ENCODE data around the gene IKZF1. TPM values are rescaled to one million over a fixed set of nuclear protein-coding genes. Genes with fewer than 3 reads are reported as not detected.

The IKZF1 gene
- total RNA-seq, 2 experiments from 2014 or later = 245 to 260 TPM

- ChIA-PET POLR2A (interaction anchor here (0.6 to 7.2 kb wide), 12 partner anchors 9 to 175 kb away, joined by 3 to 67 read pairs (median 4); partner anchors contain the start of gene IKZF1), CTCF (interaction anchor here (0.5 to 13.7 kb wide), 14 partner anchors 8 to 268 kb away, joined by 3 to 214 read pairs (median 4); no protein-coding TSS in a partner anchor)
Measured at GRCh38 chr7:50359995-50360925, 55.7 kb downstream of the IKZF1 start.

GRCh38 chr7:50362142-50362541 lies 57.6 kb downstream of the IKZF1 start:
- H3K4me1 Mint-ChIP-seq = peaks cover 97% of the 10 kb centered on the region
- ATAC-seq (no peak), DNase-seq (no peak)
- H3K9me3 Mint-ChIP-seq (ENCODE audit: low read depth) = no peaks in the 10 kb centered on the region
- ChIA-PET POLR2A (interaction anchor here (0.8 to 7.2 kb wide), 4 partner anchors 11 to 155 kb away, joined by 3 to 67 read pairs (median 3); no protein-coding TSS in a partner anchor), CTCF (interaction anchor here (0.6 to 13.7 kb wide), 9 partner anchors 10 to 182 kb away, joined by 3 to 214 read pairs (median 3); no protein-coding TSS in a partner anchor)
- H3K27me3 Mint-ChIP-seq = no peaks in the 10 kb centered on the region
- H3K4me3 Mint-ChIP-seq = no peak overlapping the region
- peaks cover 92% of the 10 kb centered on the region for H3K36me3 Mint-ChIP-seq (ENCODE audit: low read depth)
- peak overlapping the region; percentile 99 for H3K27ac Mint-ChIP-seq
- intact Hi-C loops (cut with DNase I, micrococcal nuclease) = no loop called here

More at GRCh38 chr7:50359995-50360925, 55.7 kb downstream of the IKZF1 start:
- no peaks in the 10 kb centered on the region for H3K27me3 Mint-ChIP-seq
- H3K36me3 Mint-ChIP-seq (ENCODE audit: low read depth) = peaks cover 93% of the 10 kb centered on the region
- H3K4me1 Mint-ChIP-seq = peaks cover 97% of the 10 kb centered on the region
- H3K27ac Mint-ChIP-seq = peak overlapping the region; percentile 99
- H3K9me3 Mint-ChIP-seq (ENCODE audit: low read depth) = no peaks in the 10 kb centered on the region
- ATAC-seq (peak; percentile 77), DNase-seq (peak; percentile 89)
- intact Hi-C loops (cut with DNase I, micrococcal nuclease) = loop anchor here (1.0 to 2.0 kb wide), 4 partner anchors 8 to 93 kb away; no protein-coding TSS in a partner anchor
- peak overlapping the region; percentile 67 for H3K4me3 Mint-ChIP-seq

- CTCF ChIA-PET = interaction anchor here (0.6 to 13.7 kb wide), 6 partner anchors 10 to 183 kb away, joined by 3 to 214 read pairs (median 3); no protein-coding TSS in a partner anchor
- Mint-ChIP-seq H3K4me1 (peaks cover 96% of the 10 kb centered on the region), H3K27ac (peak overlapping the region; percentile 99), H3K4me3 (peak overlapping the region; percentile 17), H3K9me3 (ENCODE audit: low read depth) (no peaks in the 10 kb centered on the region), H3K27me3 (no peaks in the 10 kb centered on the region), H3K36me3 (ENCODE audit: low read depth) (peaks cover 90% of the 10 kb centered on the region)
- DNase-seq = peak; percentile 62
- ATAC-seq = no peak
- intact Hi-C loops (cut with DNase I, micrococcal nuclease) = no loop called here
- POLR2A ChIA-PET = interaction anchor here (0.8 to 7.2 kb wide), 4 partner anchors 10 to 156 kb away, joined by 3 to 67 read pairs (median 3); no protein-coding TSS in a partner anchor
Measured at GRCh38 chr7:50362712-50363282, 58.3 kb downstream of the IKZF1 start.

GRCh38 chr7:50363327-50364060 lies 59.0 kb downstream of the IKZF1 start:
- Mint-ChIP-seq H3K36me3 (ENCODE audit: low read depth) (peaks cover 90% of the 10 kb centered on the region), H3K9me3 (ENCODE audit: low read depth) (no peaks in the 10 kb centered on the region), H3K27ac (peak overlapping the region; percentile 99), H3K27me3 (no peaks in the 10 kb centered on the region), H3K4me3 (peak overlapping the region; percentile 17), H3K4me1 (peaks cover 96% of the 10 kb centered on the region)
- ATAC-seq (no peak), DNase-seq (no peak)
- CTCF ChIA-PET = interaction anchor here (0.7 to 13.7 kb wide), 5 partner anchors 11 to 221 kb away, joined by 3 to 214 read pairs (median 5); no protein-coding TSS in a partner anchor
- POLR2A ChIA-PET = interaction anchor here (1.6 to 7.2 kb wide), 2 partner anchors 12 to 47 kb away, joined by 3 to 67 read pairs; no protein-coding TSS in a partner anchor
- intact Hi-C loops (cut with DNase I, micrococcal nuclease) = no loop called here

GRCh38 chr7:50364645-50365044 lies 60.1 kb downstream of the IKZF1 start:
- DNase-seq (no peak), ATAC-seq (no peak)
- peak overlapping the region; percentile 86 for H3K27ac Mint-ChIP-seq
- ChIA-PET POLR2A (interaction anchor here (0.6 to 7.2 kb wide), 3 partner anchors 13 to 49 kb away, joined by 3 to 67 read pairs (median 3); no protein-coding TSS in a partner anchor), CTCF (interaction anchor here (0.6 to 13.7 kb wide), 11 partner anchors 12 to 223 kb away, joined by 3 to 214 read pairs (median 4); no protein-coding TSS in a partner anchor)
- peaks cover 90% of the 10 kb centered on the region for H3K36me3 Mint-ChIP-seq (ENCODE audit: low read depth)
- H3K27me3 Mint-ChIP-seq = no peaks in the 10 kb centered on the region
- intact Hi-C loops (cut with DNase I, micrococcal nuclease) = loop anchor here in 1 of 2 experiments (5.0 kb wide), 1 partner anchor 32 kb away; no protein-coding TSS in a partner anchor
- H3K9me3 Mint-ChIP-seq (ENCODE audit: low read depth) = no peaks in the 10 kb centered on the region
- no peak overlapping the region for H3K4me3 Mint-ChIP-seq
- peaks cover 96% of the 10 kb centered on the region for H3K4me1 Mint-ChIP-seq

DNA sequence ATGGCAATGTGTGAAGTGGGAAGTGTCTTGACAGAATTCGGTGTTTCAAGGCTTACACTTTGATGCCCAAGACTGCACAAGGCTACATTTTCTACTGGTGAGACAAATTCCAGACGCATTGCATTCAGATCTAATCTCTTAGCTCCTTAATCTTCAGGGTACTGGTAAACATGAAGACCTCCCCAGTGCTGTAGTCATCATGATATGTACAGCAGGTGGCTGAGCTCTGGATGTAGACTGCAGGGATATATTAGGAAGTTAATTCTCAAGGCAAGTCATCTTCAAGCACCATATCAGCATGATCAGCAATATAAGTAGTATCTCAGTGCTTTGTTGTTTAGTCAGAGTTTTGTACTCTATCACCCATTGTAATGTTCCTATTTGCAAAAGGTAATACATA lies 61.8 kb downstream of the IKZF1 start:
- H3K9me3 Mint-ChIP-seq (ENCODE audit: low read depth) = no peaks in the 10 kb centered on the region
- POLR2A ChIA-PET = interaction anchor here (1.0 to 3.7 kb wide), 14 partner anchors 10 to 273 kb away, joined by 3 to 86 read pairs (median 10); partner anchors contain the start of gene ZPBP
- intact Hi-C loops (cut with DNase I, micrococcal nuclease) = loop anchor here in 1 of 2 experiments (5.0 kb wide), 1 partner anchor 34 kb away; no protein-coding TSS in a partner anchor
- ATAC-seq (no peak), DNase-seq (no peak)
- peak overlapping the region; percentile 88 for H3K27ac Mint-ChIP-seq
- peaks cover 86% of the 10 kb centered on the region for H3K36me3 Mint-ChIP-seq (ENCODE audit: low read depth)
- no peaks in the 10 kb centered on the region for H3K27me3 Mint-ChIP-seq
- peaks cover 95% of the 10 kb centered on the region for H3K4me1 Mint-ChIP-seq
- no peak overlapping the region for H3K4me3 Mint-ChIP-seq
- CTCF ChIA-PET = interaction anchor here (0.7 to 13.7 kb wide), 17 partner anchors 9 to 273 kb away, joined by 3 to 214 read pairs (median 15); partner anchors contain the start of gene ZPBP

DNA sequence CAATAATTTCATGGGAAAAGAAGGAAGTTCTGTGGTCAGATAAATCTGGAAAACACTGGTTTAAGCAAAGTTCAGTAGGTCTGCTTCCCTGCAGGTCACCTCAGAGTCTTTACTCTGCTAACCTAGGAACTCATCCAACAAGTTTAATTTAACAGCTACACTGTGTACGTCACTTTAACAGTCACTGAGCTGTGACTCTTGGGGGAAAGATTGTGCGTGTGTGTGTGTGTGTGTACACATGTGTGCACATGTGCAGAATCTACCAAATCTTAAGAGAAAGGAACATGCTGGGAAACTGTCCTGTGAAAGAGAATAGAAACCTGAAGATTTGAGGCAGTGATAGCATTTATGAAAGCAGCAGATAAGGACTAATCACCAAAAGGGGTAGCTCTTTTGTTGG lies 62.6 kb downstream of the IKZF1 start:
- ChIA-PET POLR2A (interaction anchor here (0.6 to 3.7 kb wide), 29 partner anchors 9 to 274 kb away, joined by 3 to 86 read pairs (median 6); partner anchors contain the start of gene ZPBP), CTCF (interaction anchor here (0.6 to 13.7 kb wide), 32 partner anchors 10 to 274 kb away, joined by 3 to 214 read pairs (median 6); partner anchors contain the start of genes IKZF1 and ZPBP)
- Mint-ChIP-seq H3K27me3 (no peaks in the 10 kb centered on the region), H3K36me3 (ENCODE audit: low read depth) (peaks cover 86% of the 10 kb centered on the region), H3K27ac (peak overlapping the region; percentile 88), H3K9me3 (ENCODE audit: low read depth) (no peaks in the 10 kb centered on the region), H3K4me3 (peak overlapping the region; percentile 37), H3K4me1 (peaks cover 96% of the 10 kb centered on the region)
- ATAC-seq = peak; percentile 35
- intact Hi-C loops (cut with DNase I, micrococcal nuclease) = loop anchor here (1.0 to 5.0 kb wide), 7 partner anchors 15 to 50 kb away; no protein-coding TSS in a partner anchor
- DNase-seq = peak; percentile 65

DNA sequence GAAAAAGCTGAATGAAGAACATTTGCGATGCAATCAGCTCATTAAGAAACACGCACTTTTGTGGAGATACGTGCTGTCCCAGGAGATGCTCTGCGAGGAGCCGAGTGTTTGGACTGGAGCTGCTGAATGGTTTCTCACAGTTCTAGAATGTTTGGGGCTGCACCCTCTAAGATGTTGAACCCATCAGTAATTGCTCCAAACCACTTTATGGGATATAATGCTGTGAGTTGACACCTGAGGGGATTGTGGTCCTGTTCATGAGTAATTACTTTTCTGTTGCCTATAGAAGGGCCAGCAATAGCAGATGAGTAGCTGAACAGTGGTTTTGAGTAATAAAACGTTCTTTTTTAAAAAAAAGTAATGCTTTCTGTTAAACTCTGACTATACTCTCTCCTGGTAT lies 63.1 kb downstream of the IKZF1 start:
- peak overlapping the region; percentile 88 for H3K27ac Mint-ChIP-seq
- H3K27me3 Mint-ChIP-seq = no peaks in the 10 kb centered on the region
- ATAC-seq (peak; percentile 64), DNase-seq (peak; percentile 58)
- intact Hi-C loops (cut with DNase I, micrococcal nuclease) = loop anchor here (1.0 to 5.0 kb wide), 7 partner anchors 15 to 50 kb away; no protein-coding TSS in a partner anchor
- no peaks in the 10 kb centered on the region for H3K9me3 Mint-ChIP-seq (ENCODE audit: low read depth)
- peaks cover 86% of the 10 kb centered on the region for H3K36me3 Mint-ChIP-seq (ENCODE audit: low read depth)
- ChIA-PET POLR2A (interaction anchor here (0.5 to 3.7 kb wide), 29 partner anchors 9 to 275 kb away, joined by 3 to 86 read pairs (median 6); partner anchors contain the start of gene ZPBP), CTCF (interaction anchor here (0.6 to 13.7 kb wide), 37 partner anchors 10 to 275 kb away, joined by 3 to 214 read pairs (median 6); partner anchors contain the start of genes IKZF1 and ZPBP)
- peaks cover 96% of the 10 kb centered on the region for H3K4me1 Mint-ChIP-seq
- H3K4me3 Mint-ChIP-seq = peak overlapping the region; percentile 41

GRCh38 chr7:50368366-50368765 lies 63.9 kb downstream of the IKZF1 start:
- intact Hi-C loops (cut with DNase I, micrococcal nuclease) = loop anchor here (2.0 to 5.0 kb wide), 3 partner anchors 36 to 276 kb away; partner anchors contain the start of gene ZPBP (in 1 of the 2)
- no peak for ATAC-seq
- no peak for DNase-seq
- H3K36me3 Mint-ChIP-seq (ENCODE audit: low read depth) = peaks cover 86% of the 10 kb centered on the region
- H3K9me3 Mint-ChIP-seq (ENCODE audit: low read depth) = no peaks in the 10 kb centered on the region
- CTCF ChIA-PET = interaction anchor here (0.6 to 13.7 kb wide), 39 partner anchors 9 to 275 kb away, joined by 3 to 214 read pairs (median 6); partner anchors contain the start of genes IKZF1 and ZPBP
- peak overlapping the region; percentile 88 for H3K27ac Mint-ChIP-seq
- H3K4me3 Mint-ChIP-seq = peak overlapping the region; percentile 41
- POLR2A ChIA-PET = interaction anchor here (0.5 to 3.7 kb wide), 18 partner anchors 10 to 171 kb away, joined by 3 to 86 read pairs (median 10); no protein-coding TSS in a partner anchor
- peaks cover 96% of the 10 kb centered on the region for H3K4me1 Mint-ChIP-seq
- H3K27me3 Mint-ChIP-seq = no peaks in the 10 kb centered on the region
